HG02970 (cell line): ENCODE results near the gene SH3RF2.
"Not testable (repeated sequence)": the region's sequence is repeated elsewhere in the genome, so short reads cannot be mapped to it uniquely, and the experiment has no call there.

Experiments used
- ATAC-seq: cut with Tn5 transposase; IDR thresholded peaks from one replicate; pipeline ENCODE4 v1.9.1; 2021; ENCODE audit warnings: mild to moderate bottlenecking, moderate library complexity, moderate number of reproducible peaks; ENCODE audit not compliant: unreplicated experiment, low FRiP score

SH3RF2 gene

GRCh38 chr5:145936401-145937131 is at the start of gene SH3RF2:
Gene SH3RF2, plus strand, starts transcription at chr5:145936578. Its CDS starts 1,351 bp downstream, at chr5:145937929.
- ATAC-seq = no peak

GRCh38 chr5:145887217-145887616 is 49.2 kb upstream of the SH3RF2 start:
- no peak for ATAC-seq

GRCh38 chr5:145887976-145888574 is 48.3 kb upstream of the SH3RF2 start:
- ATAC-seq = no peak

- ATAC-seq = no peak
Observed at GRCh38 chr5:145889611-145890010, 46.8 kb upstream of the SH3RF2 start.

- ATAC-seq = not testable (repeated sequence)
Observed at GRCh38 chr5:145891378-145891777, 45.0 kb upstream of the SH3RF2 start.

GRCh38 chr5:145898171-145898570 is 38.2 kb upstream of the SH3RF2 start:
- ATAC-seq = no peak

GRCh38 chr5:145902421-145902820 is 34.0 kb upstream of the SH3RF2 start:
- ATAC-seq = no peak

GRCh38 chr5:145903113-145903512 is 33.3 kb upstream of the SH3RF2 start:
- no peak for ATAC-seq

- no peak for ATAC-seq
Observed at GRCh38 chr5:145903867-145904266, 32.5 kb upstream of the SH3RF2 start.

GRCh38 chr5:145904743-145905142 is 31.6 kb upstream of the SH3RF2 start:
- ATAC-seq = no peak

- no peak for ATAC-seq
Observed at GRCh38 chr5:145906401-145906800, 30.0 kb upstream of the SH3RF2 start.

GRCh38 chr5:145908206-145908960 is 28.0 kb upstream of the SH3RF2 start:
- no peak for ATAC-seq

GRCh38 chr5:145911164-145911563 is 25.2 kb upstream of the SH3RF2 start:
- ATAC-seq = no peak

- no peak for ATAC-seq
Observed at GRCh38 chr5:145912019-145912418, 24.4 kb upstream of the SH3RF2 start.

GRCh38 chr5:145912594-145912993 is 23.8 kb upstream of the SH3RF2 start:
- ATAC-seq = no peak

- ATAC-seq = no peak
Observed at GRCh38 chr5:145913701-145914100, 22.7 kb upstream of the SH3RF2 start.

- no peak for ATAC-seq
Observed at GRCh38 chr5:145915970-145916638, 20.3 kb upstream of the SH3RF2 start.

GRCh38 chr5:145917288-145917687 is 19.1 kb upstream of the SH3RF2 start:
- no peak for ATAC-seq

GRCh38 chr5:145918397-145918796 is 18.0 kb upstream of the SH3RF2 start:
- no peak for ATAC-seq

- ATAC-seq = no peak
Observed at GRCh38 chr5:145919413-145919812, 17.0 kb upstream of the SH3RF2 start.
